Effector CD8-positive, alpha-beta T cell (primary cell): Measurements from ENCODE around the gene KIF21B.

Experiments
- DNase-seq: peaks from one replicate; lab custom pipeline; 2025; lab: John Stamatoyannopoulos, UW

Gene KIF21B

GRCh38 chr1:201020721-201021629 is 2.5 kb downstream of the KIF21B start:
- DNase-seq: no peak

- DNase-seq: no peak
Measured at GRCh38 chr1:201020040-201020591, 3.4 kb downstream of the KIF21B start.

GRCh38 chr1:201019321-201019977 is 4.1 kb downstream of the KIF21B start:
- DNase-seq: peak; percentile 74

- no peak for DNase-seq
Measured at GRCh38 chr1:201017828-201018163, 5.7 kb downstream of the KIF21B start.

GRCh38 chr1:201016943-201017827 is 6.3 kb downstream of the KIF21B start:
- no peak for DNase-seq

- DNase-seq: no peak
Measured at GRCh38 chr1:201016211-201016651, 7.3 kb downstream of the KIF21B start.

GRCh38 chr1:201015551-201016091 is 7.9 kb downstream of the KIF21B start:
- DNase-seq: no peak

GRCh38 chr1:201014816-201015200 is 8.7 kb downstream of the KIF21B start:
- DNase-seq: no peak

GRCh38 chr1:201013991-201014815 is 9.3 kb downstream of the KIF21B start:
- DNase-seq: no peak

GRCh38 chr1:201013031-201013485 is 10.5 kb downstream of the KIF21B start:
- DNase-seq: no peak

GRCh38 chr1:201011616-201012015 is 11.9 kb downstream of the KIF21B start:
- no peak for DNase-seq

GRCh38 chr1:201009962-201010645 is 13.4 kb downstream of the KIF21B start:
- DNase-seq: no peak

GRCh38 chr1:201008666-201009360 is 14.7 kb downstream of the KIF21B start:
- no peak for DNase-seq

GRCh38 chr1:201007481-201007880 is 16.0 kb downstream of the KIF21B start:
- no peak for DNase-seq

GRCh38 chr1:201006450-201006849 is 17.1 kb downstream of the KIF21B start:
- no peak for DNase-seq

GRCh38 chr1:201004732-201005131 is 18.8 kb downstream of the KIF21B start:
- DNase-seq: no peak

- DNase-seq: no peak
Measured at GRCh38 chr1:201004154-201004553, 19.4 kb downstream of the KIF21B start.

- DNase-seq: no peak
Measured at GRCh38 chr1:201002510-201002909, 21.0 kb downstream of the KIF21B start.

- no peak for DNase-seq
Measured at GRCh38 chr1:201001962-201002361, 21.6 kb downstream of the KIF21B start.
